ENCODE data around the gene DOCK9.

Gene DOCK9

GRCh38 chr13:98937911-98938381 is 39.9 kb downstream of the DOCK9 start:
- no peak for TF ChIP-seq CTCF (IDR thresholded peaks at IDR 0.05; ENCODE audit: low read depth, low read length)
- no peak overlapping the region for H3K4me3 ChIP-seq (replicated peaks in 1 of 2; ENCODE audit: low read depth in 2 of 2, low read length in 2 of 2)
- no peak for DNase-seq (ENCODE audit: low read depth in 2 of 2)

DNA sequence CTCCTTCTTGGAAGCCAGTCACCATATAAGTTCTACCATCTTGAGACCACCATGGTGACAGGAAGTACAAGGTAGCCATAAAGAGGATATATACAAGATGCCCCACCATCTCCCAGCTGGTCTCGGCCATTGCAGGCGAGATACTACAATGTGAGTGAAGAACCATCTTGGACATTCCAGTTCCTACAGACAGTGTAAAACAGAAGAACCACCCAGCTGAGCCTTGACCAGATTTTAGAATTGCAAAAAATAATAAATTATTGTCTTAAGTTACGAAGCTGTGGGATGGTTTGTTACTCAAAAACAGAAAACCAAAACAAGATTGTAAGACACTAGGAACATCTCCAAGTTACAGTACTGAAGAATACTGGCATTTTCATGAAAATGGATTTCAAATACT is 43.6 kb downstream of the DOCK9 start:
- no peak for DNase-seq (ENCODE audit: low read depth in 2 of 2)
- H3K4me3 ChIP-seq (replicated peaks in 1 of 2; ENCODE audit: low read depth in 2 of 2, low read length in 2 of 2) = no peak overlapping the region
- TF ChIP-seq CTCF (IDR thresholded peaks at IDR 0.05; ENCODE audit: low read depth, low read length) = no peak

GRCh38 chr13:98930151-98930591 is 47.7 kb downstream of the DOCK9 start:
- no peak overlapping the region for H3K4me3 ChIP-seq (replicated peaks in 1 of 2; ENCODE audit: low read depth in 2 of 2, low read length in 2 of 2)
- TF ChIP-seq CTCF (IDR thresholded peaks at IDR 0.05; ENCODE audit: low read depth, low read length) = no peak
- DNase-seq (ENCODE audit: low read depth in 2 of 2) = no peak

DNA sequence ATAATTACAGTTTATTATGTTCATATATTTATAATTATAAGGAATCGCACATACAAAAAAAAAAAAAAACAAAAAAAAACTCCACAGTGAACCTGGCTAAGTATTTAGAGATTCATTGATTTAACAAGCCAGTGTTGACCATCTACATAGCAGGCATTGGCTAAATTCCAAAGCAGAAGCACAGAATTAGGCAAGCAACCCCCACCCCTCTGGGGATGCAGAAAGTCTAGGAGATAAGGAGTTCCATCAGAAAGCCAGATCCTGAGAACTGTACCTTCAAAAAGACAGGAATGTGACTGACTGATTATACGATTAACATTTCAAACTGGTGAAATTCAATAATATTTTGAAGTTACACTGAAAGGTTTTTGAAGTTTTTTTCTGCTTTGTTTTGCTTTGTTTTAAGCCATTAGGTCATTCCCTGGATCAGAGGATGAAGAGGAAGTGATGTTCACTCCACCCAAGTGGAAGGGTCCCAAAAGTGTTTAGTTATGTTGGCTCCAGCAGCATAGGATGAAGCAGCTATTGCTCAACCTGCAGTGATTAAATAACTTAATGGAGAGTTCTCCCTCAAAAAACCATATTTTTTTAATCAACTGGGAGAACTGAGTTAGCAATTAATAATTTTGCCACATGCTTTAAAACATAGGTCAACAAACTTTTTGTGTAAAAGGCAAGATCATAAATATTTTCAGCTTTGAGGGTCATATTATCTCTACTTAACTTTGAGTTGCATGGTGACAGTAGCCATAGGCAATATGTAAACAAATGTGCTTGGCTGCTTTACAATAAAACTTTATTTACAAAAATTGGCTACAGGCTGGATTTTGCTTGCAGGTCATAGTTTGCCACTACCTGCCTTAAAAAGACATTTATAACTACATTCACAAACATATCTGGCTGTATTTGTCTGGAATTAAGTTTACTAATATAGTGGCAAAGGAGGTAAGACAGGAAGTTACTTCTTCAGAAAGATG is 49.6 kb downstream of the DOCK9 start:
- peak; percentile 92 to 93 for DNase-seq (ENCODE audit: low read depth in 2 of 2)
- TF ChIP-seq CTCF (IDR thresholded peaks at IDR 0.05; ENCODE audit: low read depth, low read length) = no peak
- H3K4me3 ChIP-seq (replicated peaks in 1 of 2; ENCODE audit: low read depth in 2 of 2, low read length in 2 of 2) = no peak overlapping the region

DNA sequence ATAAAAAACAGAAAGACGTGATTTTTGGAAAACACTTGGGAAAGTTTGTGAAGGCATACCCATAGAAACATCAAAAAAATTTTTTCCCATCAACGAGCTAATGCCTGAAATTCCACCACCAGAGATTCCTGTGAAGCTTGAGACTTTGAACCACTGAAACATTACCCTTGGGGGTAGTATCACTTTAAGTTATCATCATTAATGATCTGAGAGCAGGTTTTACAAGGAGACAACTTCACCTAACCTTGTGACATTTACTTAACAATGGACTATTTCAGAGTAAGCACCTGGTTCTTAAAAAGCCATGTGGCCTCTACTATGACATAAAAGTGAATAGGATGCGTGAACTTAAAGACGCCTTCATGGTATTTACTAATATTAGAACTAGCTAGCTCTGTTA is 51.9 kb downstream of the DOCK9 start:
- H3K4me3 ChIP-seq (replicated peaks in 1 of 2; ENCODE audit: low read depth in 2 of 2, low read length in 2 of 2) = no peak overlapping the region
- DNase-seq (ENCODE audit: low read depth in 2 of 2) = no peak
- TF ChIP-seq CTCF (IDR thresholded peaks at IDR 0.05; ENCODE audit: low read depth, low read length) = no peak

DNA sequence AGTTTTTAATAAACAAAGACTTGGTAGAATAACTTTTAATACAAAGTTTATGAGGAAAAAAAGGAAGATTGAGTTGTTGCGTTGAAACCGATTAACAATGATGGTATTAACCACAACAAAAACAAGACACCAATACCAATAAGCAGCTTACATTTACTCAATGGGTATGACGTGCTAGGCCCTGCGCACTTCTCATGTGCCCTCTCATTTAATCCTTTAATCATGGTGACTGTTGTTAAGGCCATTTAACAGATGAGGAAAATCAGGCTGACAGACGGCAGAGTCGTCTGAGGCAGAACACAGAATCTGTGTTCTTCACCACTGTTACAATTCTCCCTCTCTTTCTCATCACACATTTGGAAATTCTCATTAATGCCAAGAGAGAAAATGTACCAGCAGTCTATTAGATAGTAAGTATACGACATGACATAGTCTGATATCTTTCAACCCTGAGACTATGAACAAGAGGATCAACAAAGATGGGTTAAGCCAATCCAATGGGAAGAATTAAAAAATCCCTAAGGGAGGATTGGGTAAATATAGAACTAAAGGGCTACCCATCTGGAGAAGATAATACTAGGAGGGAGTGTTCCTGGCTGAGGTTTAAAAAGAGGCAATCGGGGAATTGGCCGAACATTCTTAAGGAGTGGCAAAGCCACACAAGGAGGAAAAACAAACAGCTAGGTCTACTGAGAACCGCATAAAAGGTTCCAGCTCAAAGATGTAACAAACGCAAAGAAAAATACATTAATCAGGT is 54.0 kb downstream of the DOCK9 start:
- DNase-seq (ENCODE audit: low read depth in 2 of 2) = no peak
- TF ChIP-seq CTCF (IDR thresholded peaks at IDR 0.05; ENCODE audit: low read depth, low read length) = no peak
- no peak overlapping the region for H3K4me3 ChIP-seq (replicated peaks in 1 of 2; ENCODE audit: low read depth in 2 of 2, low read length in 2 of 2)
